ENCODE results near the gene MYO1G.

DNA sequence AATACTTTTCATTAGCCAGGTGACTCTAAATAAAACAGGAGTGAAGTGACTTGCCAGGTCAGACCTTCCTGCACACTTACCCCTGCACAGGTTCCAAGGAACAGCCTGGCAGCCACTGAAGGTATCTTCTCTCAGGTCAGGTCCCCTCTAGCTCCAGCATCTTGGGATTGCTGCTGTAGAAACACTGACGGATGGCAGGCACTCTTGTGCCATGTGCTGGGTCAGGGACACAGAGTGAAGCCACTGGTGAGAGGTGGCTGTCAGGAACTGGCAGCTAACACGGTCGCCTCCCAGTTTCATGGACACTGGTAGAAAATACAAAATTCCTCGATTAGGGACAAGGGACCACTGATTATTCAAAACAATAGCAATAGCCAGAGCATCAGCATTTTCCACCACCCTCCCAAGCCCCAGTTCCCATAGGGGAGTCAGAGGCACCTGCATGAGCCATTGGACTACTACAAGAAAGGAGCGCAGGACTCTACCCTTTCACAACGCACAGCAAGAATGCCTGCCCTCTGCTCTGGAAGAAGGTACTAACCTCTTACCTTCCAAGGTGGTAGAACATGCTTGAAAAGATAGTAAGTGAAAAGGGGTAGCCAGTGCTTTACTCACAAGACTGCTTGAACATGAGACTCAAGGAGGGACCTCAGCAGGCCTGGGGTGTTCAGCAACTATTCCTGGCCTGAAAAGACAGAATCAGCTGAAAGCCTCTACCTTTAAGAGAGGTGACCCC is 5.1 kb upstream of the MYO1G start:
- no peak for TF ChIP-seq EZH2 (IDR thresholded peaks at IDR 0.05)
- TF ChIP-seq, protein P1, sequence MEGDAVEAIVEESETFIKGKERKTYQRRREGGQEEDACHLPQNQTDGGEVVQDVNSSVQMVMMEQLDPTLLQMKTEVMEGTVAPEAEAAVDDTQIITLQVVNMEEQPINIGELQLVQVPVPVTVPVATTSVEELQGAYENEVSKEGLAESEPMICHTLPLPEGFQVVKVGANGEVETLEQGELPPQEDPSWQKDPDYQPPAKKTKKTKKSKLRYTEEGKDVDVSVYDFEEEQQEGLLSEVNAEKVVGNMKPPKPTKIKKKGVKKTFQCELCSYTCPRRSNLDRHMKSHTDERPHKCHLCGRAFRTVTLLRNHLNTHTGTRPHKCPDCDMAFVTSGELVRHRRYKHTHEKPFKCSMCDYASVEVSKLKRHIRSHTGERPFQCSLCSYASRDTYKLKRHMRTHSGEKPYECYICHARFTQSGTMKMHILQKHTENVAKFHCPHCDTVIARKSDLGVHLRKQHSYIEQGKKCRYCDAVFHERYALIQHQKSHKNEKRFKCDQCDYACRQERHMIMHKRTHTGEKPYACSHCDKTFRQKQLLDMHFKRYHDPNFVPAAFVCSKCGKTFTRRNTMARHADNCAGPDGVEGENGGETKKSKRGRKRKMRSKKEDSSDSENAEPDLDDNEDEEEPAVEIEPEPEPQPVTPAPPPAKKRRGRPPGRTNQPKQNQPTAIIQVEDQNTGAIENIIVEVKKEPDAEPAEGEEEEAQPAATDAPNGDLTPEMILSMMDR (IDR thresholded peaks at IDR 0.05) = no peak

Data from neural progenitor cell (in vitro differentiated cells).